Gastroesophageal sphincter (tissue), 4 donors: Measurements from ENCODE around the gene MLLT6. TPM values are rescaled to one million over a fixed set of nuclear protein-coding genes. Genes with fewer than 3 reads are reported as not detected.
A peak's percentile ranks its signal among the peaks of the same experiment; 100 is the strongest.

Experiments used
- ATAC-seq: fragments of 150-250 bp; one replicate; pipeline ENCODE4 v1.9.1; 2016; ENCODE audit warnings: mild to moderate bottlenecking, moderate library complexity
- H3K27ac ChIP-seq, 4 donors: fragments of 200-600 bp; sonication (generic) in 3 of 4; 1 replicate in 3 of 4; 2 replicates in 1 of 4; pipeline ENCODE4 v1.5.1; 2016 to 2019
- H3K27me3 ChIP-seq: fragments of 200-600 bp; sonication (generic); one replicate; pipeline ENCODE4 v1.5.1; 2019
- H3K36me3 ChIP-seq, 2 donors: fragments of 200-600 bp; sonication (generic); one replicate each; pipeline ENCODE4 v1.5.1; 2019; ENCODE audit warnings: control low read depth in 1 of 2
- H3K4me1 ChIP-seq, 3 donors: fragments of 200-600 bp; sonication (generic); 1 replicate in 2 of 3; 2 replicates in 1 of 3; pipeline ENCODE4 v1.5.1; 2016 to 2019; ENCODE audit warnings: control low read depth in 2 of 3
- H3K4me3 ChIP-seq, 2 donors: fragments of 200-600 bp; sonication (generic); one replicate each; pipeline ENCODE4 v1.5.1; 2019; ENCODE audit warnings: mild to moderate bottlenecking in 1 of 2, moderate library complexity in 1 of 2
- H3K9me3 ChIP-seq, 3 donors: fragments of 200-600 bp; sonication (generic); one replicate each; pipeline ENCODE4 v1.5.1; 2017 to 2019; ENCODE audit warnings: control low read depth in 2 of 3
- CTCF ChIP-seq, 4 experiments: fragments of 200-600 bp in 2 of 4; fragments of 450-650 bp in 2 of 4; sonication (generic) in 1 of 4; IDR thresholded peaks; one replicate each; pipeline ENCODE4 v1.5.1; 2017 to 2019; ENCODE audit warnings: antibody characterized with exemption in 4 of 4, mild to moderate bottlenecking in 2 of 4, moderate library complexity in 2 of 4
- EP300 ChIP-seq: sonication (generic); formaldehyde crosslinking; IDR thresholded peaks from one replicate; pipeline ENCODE4 v1.6.1; 2017; ENCODE audit warnings: antibody characterized with exemption, mild to moderate bottlenecking
- POLR2A ChIP-seq, 2 donors: fragments of 450-650 bp; IDR thresholded peaks; one replicate each; pipeline ENCODE4 v1.6.1; 2017; ENCODE audit warnings: antibody characterized with exemption in 2 of 2, mild to moderate bottlenecking in 2 of 2, moderate library complexity in 1 of 2
- POLR2AphosphoS5 ChIP-seq: sonication (generic); formaldehyde crosslinking; IDR thresholded peaks from one replicate; pipeline ENCODE4 v1.6.1; 2017; ENCODE audit warnings: antibody characterized with exemption
- WGBS, 2 donors: methylation state at CpG; one replicate each; pipeline ENCODE4 v1.1.5; 2018; ENCODE audit warnings: low coverage in 1 of 2; 5-methylcytosine and 5-hydroxymethylcytosine counted together
- total RNA-seq, 4 donors: library from RNA; depleted of rRNA; stranded (reverse); fragments of >200 nt; gene quantifications; one replicate each; pipeline ENCODE4 v1.1.0, GENCODE V29; 2016

The MLLT6 gene
- total RNA-seq, 4 donors from 2014 or later, result 55.6 to 101 (median 77.9) TPM

- peaks cover 85% of the 10 kb centered on the region for H3K27me3 ChIP-seq
- no peak for TF ChIP-seq EP300
- no peak for TF ChIP-seq POLR2AphosphoS5
- TF ChIP-seq CTCF (IDR thresholded peaks at IDR 0.05), result no peak
- TF ChIP-seq POLR2A (IDR thresholded peaks at IDR 0.05), result no peak
- peaks cover 0 to 42% (median 23%) of the 10 kb centered on the region in 3 donors for H3K4me1 ChIP-seq
- no peaks in the 10 kb centered on the region for H3K9me3 ChIP-seq
- H3K27ac ChIP-seq, result peak overlapping the region in 1 of 4 donors; percentile 76
- no peaks in the 10 kb centered on the region for H3K36me3 ChIP-seq
- no peak for ATAC-seq
- H3K4me3 ChIP-seq, result peak overlapping the region in 1 of 2 donors; percentile 72
- 28 to 37% methylated on average over 3 to 6 of the region's 46 CpGs for WGBS, 2 donors
Observed at GRCh38 chr17:38672788-38673706, 32.0 kb upstream of the MLLT6 start.

DNA sequence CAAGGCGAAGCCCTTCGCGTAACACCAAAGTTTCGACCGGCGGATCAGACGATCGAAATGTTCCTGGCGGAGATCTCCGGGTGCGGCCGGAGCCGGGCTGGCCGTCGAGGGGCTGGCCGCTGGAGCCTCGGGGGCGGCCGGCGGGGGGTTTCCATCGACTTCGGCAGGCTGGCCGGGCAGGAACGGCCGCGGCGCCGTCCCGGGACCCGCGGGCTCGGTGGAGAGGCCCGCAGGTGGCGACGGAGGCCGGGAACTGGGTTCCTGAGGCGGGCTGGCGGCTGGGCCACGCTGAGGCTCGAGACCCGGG is 31.4 kb upstream of the MLLT6 start:
- H3K9me3 ChIP-seq, result no peaks in the 10 kb centered on the region
- 0% methylated on average over 2 of the region's 41 CpGs; no CpG with 5 or more reads in 1 of the 2 donors for WGBS, 2 donors
- H3K4me1 ChIP-seq, result peaks cover 0 to 42% (median 23%) of the 10 kb centered on the region in 3 donors
- peak in 2 of 4 experiments; percentile 9 to 32 for TF ChIP-seq CTCF (IDR thresholded peaks at IDR 0.05)
- TF ChIP-seq EP300, result no peak
- H3K36me3 ChIP-seq, result no peaks in the 10 kb centered on the region
- H3K27me3 ChIP-seq, result peaks cover 82% of the 10 kb centered on the region
- ATAC-seq, result no peak
- peak overlapping the region in 1 of 2 donors; percentile 72 for H3K4me3 ChIP-seq
- H3K27ac ChIP-seq, result peak overlapping the region in 1 of 4 donors; percentile 76

GRCh38 chr17:38674014-38674748 is 30.9 kb upstream of the MLLT6 start:
- Histone ChIP-seq H3K27ac (peak overlapping the region in 2 of 4 donors; percentile 66 to 76), H3K9me3 (no peaks in the 10 kb centered on the region), H3K27me3 (peaks cover 76% of the 10 kb centered on the region), H3K36me3 (no peaks in the 10 kb centered on the region), H3K4me3 (peak overlapping the region; percentile 30 to 72), H3K4me1 (peaks cover 0 to 42% (median 23%) of the 10 kb centered on the region in 3 donors)
- WGBS, 2 donors, result no CpG with 5 or more reads among the region's 85 CpGs
- TF ChIP-seq POLR2A (IDR thresholded peaks at IDR 0.05) (no peak), POLR2AphosphoS5 (no peak), EP300 (no peak), CTCF (IDR thresholded peaks at IDR 0.05) (no peak)
- peak; percentile 3 for ATAC-seq

GRCh38 chr17:38674749-38675615 is 30.1 kb upstream of the MLLT6 start, which contains the start of gene EPOP:
Gene EPOP, minus strand, starts transcription at chr17:38674957. Its CDS starts 462 bp downstream, at chr17:38674495.
- TF ChIP-seq POLR2A (IDR thresholded peaks at IDR 0.05) (peak; percentile 39 to 65), POLR2AphosphoS5 (peak; percentile 47), EP300 (no peak), CTCF (IDR thresholded peaks at IDR 0.05) (no peak)
- Histone ChIP-seq H3K27me3 (peaks cover 68% of the 10 kb centered on the region), H3K27ac (peak within 1 kb of the TSS in 2 of 4 donors; percentile 66 to 76), H3K4me3 (peak within 1 kb of the TSS; percentile 30 to 72), H3K9me3 (no peaks in the 10 kb centered on the region), H3K4me1 (peaks cover 0 to 42% (median 23%) of the 10 kb centered on the region in 3 donors), H3K36me3 (no peaks in the 10 kb centered on the region)
- 17 to 20% methylated on average over 5 to 9 of the region's 80 CpGs for WGBS, 2 donors
- ATAC-seq, result peak; percentile 92
